GM21528 (cell line): ENCODE results near the gene CWC27.
"Not testable (repeated sequence)": the region's sequence is repeated elsewhere in the genome, so short reads cannot be mapped to it uniquely, and the experiment has no call there.

Experiments
- ATAC-seq: cut with Tn5 transposase; IDR thresholded peaks from one replicate; pipeline ENCODE4 v1.9.1; 2021; ENCODE audit warnings: mild to moderate bottlenecking, moderate library complexity; ENCODE audit not compliant: unreplicated experiment, low FRiP score

Gene CWC27

DNA sequence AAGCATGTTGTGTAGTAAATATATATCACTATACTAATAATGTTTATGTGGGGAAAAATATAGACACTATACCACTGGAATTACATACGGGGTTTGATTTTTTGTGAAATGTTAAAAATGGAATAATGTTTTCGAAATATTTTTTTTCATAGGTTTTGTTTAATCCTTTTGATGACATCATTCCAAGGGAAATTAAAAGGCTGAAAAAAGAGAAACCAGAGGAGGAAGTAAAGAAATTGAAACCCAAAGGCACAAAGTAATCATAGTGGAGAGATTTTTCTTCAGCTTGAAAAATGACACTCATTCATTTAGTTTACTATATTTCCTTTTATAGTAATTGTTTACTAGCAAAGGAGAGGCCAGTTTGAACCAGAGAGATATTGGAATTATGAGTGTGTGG lies 17.6 kb downstream of the CWC27 start:
- no peak for ATAC-seq

DNA sequence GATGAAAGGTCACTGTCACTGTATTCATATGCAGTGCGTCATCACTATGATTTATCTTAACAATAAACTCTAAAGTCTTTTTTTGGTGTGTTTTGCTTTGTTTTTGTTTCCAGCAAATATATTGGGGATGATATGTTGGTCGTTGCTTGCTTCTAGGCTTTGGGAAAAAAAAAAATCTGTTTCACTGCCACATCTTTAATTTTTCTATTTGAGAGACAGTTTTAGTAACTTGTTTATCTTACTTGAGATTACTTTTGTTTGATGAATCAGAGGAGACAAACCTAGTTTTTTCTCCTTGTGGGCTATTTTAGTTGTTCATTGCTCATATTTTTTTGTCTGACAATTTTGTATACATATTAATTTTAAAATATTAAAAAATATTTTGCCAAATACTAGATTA lies 19.4 kb downstream of the CWC27 start:
- no peak for ATAC-seq

DNA sequence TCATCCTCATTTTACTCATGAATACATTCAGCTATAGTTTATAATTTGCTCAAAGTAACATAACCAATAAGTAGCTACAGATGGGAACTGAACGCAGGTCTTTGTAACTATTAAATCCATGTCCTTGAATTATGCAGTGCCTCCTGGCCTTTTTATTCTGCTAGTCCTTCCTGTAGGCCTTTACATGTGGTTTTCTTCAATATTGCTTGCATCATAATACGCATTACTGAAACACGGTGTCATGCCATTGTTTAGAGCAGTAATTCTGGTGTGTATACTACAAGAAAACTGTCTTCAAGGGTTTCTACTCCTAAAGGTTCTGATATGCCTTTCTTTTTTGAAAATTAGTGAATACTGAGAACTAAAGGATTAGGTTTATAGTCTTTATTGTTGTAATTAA lies 20.7 kb downstream of the CWC27 start:
- no peak for ATAC-seq

DNA sequence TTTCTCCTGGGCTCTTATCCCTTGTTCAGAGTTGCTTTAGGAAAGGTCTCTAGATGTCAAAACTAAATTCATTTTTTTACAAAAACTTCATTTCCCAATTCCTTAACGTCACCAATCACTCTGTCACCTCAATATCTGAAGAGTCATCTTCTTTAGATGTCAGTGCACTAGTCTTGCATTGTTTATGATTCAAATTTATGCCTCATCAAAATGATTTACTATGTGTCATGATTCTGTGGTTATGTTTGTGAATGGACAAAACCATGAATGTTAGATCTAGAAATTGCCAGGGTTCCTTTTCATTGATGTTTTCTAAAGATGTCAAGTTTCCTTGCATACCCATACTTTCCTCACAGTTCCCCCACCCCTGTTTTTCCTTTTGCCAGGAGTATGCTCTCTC lies 21.5 kb downstream of the CWC27 start:
- ATAC-seq, result no peak

DNA sequence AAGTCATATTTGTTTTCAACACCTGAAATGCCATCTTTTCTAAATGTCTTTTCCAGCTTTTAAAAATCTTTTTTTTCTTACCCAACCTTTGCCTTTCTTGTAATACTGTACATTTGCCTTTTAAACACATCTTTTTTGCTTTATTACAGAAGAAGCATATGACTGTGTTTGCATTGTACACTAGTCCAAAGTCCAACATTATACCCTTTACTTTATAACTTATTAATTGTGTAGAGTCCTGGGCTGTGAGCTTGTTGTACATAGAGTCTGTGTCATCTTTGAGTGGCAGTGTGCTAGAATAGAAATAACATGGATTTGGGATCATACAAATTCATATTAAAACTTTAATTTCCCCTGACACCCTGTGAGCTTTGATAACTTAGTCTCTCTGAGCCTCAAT lies 23.7 kb downstream of the CWC27 start:
- ATAC-seq, result no peak

DNA sequence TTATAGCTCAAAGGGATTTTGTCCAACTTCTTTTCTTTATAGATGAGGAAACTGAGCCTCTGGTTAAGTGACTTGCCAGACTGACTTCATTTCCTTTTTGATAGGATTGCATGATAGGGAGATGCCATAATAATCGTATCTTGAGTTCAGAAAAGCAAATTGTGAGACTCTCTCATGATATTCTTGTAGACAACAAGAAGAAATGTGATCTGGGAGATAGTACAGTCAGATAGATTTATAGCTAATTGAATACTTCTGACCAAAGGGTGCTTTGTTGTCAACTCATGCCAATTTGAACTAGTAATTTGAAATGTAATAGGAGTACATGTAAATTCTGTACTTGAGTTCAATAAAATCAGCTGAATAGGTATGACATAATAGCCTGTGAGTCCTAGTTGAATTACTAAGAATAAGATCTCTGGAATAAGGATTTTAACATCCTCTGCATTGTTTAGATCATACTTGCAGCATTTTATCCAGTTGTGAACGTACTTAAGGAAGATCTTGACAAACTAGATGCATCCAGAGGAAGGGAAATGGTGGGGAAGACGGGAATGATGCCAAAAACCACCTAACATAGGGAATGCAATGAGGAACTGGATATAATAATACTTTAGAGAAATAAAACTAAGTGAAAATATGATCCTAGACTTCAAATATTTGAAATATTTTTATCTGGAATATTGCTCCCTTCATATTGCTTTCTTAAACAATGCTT lies 25.5 kb downstream of the CWC27 start:
- ATAC-seq, result no peak

DNA sequence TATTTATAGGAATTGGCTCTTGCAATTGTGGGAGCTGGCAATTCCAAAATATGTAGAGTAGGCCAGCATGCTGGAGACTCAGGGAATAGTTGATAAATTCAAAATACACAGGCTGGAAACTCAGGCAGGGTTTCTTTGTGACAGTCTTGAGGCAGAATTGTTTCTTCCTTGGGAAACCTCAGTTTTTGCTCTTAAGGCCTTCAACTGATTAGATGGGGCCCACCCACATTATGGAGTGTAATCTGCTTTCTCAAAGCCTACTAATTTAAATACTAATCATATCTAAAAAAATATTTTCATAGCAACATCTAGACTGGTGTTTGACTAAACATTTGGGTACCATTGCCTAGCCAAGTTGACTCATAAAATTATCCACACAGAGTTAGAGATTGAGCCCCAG lies 27.6 kb downstream of the CWC27 start:
- ATAC-seq, result no peak

DNA sequence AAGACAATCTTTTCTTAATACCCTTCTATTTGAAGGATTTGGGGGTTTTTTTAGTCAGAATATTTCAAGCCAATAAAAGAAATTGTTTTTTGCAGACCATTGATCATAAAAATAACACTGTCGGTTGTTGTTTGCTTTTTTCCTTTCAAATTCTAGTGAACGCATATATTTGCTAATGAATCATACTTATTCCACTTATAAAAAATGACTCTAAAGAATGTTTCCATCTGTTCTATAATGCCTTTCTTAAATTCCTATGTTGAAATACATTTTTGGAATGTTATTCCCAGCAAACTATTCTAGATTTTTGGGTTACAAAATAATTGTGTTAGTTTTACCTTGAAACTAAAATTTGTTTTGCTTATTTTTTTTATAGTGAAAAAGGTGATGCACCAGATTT lies 32.2 kb downstream of the CWC27 start:
- ATAC-seq, result no peak

DNA sequence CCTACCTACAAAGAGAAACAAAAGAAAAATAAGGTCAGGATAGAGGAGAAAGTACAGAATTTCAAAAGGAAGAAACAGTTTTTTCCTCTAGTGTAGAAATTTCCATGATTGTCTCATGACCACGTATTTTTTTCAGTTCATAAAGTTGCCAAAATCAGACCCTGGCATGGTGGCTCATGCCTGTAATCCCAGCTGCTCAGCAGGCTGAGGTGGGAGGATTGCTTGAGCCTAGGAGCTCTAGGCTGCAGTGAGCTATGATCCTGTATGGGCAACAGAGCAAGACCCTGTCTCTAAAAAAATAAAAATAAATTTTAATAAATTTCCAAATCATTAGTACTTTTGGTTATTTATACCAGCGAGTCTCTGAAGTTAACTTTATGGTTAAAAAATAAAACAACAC lies 37.8 kb downstream of the CWC27 start:
- ATAC-seq, result no peak

DNA sequence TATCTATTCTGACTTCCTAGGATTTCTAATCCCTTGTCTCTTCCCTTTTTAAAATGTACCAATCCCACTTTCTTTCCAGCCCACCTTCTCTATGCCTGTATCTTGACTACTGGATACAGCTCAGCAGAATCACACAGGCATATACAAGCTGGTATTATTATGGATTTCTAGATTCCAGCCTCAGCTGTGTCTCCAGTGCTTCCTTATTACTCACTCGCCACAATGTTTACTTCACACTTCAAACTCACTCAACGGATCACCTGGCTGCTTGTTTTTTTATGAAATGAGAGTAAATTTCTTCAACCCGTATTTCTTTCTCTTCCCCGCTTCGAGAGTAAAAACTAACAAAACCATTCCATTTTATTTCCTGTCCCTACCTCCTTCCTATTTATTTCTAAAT lies 38.8 kb downstream of the CWC27 start:
- ATAC-seq, result no peak

DNA sequence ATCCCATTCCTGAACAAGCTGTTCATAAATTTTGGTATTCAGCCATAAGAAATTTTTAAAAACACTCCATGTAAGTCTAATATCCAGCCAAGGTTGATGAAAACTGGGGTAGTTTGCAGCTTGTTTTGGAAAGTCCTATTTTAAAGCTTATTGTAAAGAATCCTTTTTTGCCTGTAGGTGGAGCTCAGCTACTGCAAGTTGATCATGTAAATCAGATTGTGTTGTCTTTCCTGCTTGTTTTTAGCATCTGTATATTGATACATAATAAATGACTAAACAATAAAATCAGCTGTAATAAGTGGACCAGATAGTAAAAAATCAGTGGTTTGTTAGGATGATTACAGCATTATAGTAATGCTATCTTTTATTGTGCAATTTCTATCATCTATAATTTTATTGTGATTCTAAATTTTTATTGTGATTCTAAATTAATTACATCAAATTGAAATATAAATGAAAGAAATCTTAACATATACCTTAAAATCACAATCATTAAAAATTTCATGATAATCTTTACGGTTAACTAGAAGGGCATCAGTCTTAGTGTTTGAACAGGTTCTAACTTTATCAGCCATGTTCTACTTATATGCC lies 42.4 kb downstream of the CWC27 start:
- ATAC-seq, result no peak

DNA sequence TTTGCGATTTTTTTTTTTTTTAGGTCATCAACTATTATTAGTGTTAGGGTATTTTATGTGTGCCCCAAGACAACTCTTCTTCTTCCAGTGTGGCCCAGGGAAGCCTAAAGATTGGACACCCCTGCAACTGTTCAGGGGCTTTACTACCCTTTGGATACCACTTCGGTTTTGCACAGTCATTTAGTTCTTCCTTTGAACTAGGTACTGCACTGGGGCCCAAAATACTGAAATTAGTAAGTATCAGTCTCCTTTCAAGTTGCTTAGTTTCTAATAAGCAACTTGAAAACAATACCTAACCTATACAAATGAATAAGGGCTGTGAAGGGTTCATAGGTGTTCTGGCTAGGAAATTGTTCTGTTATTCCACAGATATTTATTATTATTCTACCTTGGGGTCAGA lies 45.3 kb downstream of the CWC27 start:
- peak; percentile 88 for ATAC-seq

DNA sequence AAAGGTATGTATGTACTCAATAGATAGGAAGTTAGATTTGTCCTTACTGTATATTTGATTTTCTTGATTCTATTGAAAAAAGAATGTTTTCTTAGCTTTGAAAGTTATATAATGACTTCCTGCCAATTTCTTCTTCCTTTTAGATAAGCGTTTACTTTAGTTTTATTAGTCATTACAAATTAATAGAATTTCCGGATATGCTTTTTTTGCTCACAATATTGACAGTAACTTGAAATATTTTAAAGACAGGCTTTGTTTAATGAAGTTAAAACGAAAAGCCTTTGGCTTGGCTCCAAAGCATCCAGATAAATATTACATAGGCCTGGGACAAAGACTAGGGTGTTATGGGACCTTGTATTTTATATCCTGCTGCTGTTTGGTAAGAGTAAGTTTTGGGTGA lies 49.5 kb downstream of the CWC27 start:
- ATAC-seq, result no peak

DNA sequence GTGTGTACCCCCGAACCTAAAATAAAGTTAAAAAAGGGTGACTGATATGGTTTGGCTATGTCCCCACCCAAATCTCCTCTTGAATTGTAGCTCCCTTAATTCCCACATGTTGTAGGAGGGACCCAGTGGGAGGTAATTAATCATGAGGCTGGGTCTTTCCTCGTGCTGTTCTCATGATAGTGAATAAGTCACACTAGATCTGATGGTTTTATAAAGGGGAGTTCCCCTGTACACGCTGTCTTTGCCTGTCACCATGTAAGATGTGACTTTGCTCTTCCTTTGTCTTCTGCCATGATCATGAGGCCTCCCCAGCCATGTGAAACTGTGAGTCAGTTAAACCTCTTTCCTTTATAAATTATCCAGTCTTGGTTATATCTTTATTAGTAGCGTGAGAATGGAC lies 50.6 kb downstream of the CWC27 start:
- ATAC-seq, result not testable (repeated sequence)

DNA sequence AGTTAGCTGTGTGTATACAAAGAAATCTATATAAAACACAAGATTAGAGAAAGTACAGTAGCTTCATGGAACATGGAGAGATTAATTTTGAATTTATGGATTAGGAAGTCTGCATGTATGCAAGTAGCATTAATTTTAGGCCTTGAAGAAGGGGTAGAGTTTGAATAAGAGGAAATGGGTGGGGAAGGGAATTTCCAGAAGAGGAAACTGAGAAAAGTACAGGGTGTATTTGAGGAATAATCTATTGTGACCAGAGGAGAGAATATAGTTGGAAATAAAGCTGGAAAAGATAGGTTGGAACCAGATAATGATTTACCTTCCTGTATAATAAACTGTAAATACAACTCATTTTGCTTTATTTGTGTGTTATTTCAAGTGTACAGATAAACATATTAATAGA lies 53.6 kb downstream of the CWC27 start:
- no peak for ATAC-seq

DNA sequence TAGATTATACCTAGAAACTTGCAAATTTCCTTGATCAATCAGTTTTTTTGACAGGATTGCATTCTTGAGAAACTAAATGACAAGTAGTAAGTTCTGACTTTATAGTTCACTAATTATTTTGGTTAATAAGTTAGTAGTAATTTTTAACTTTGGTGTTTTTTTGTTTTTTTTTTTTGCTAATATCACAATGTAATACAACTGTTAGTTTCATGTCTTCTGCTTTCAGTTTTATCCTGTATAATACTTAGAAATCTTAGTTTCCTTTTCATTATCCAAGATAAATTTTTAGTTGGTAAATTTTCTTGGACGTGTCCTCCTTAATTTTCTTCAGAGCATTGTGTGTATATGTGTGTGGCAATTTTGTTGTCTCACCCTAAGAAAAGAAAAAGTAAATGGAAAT lies 57.8 kb downstream of the CWC27 start:
- no peak for ATAC-seq

DNA sequence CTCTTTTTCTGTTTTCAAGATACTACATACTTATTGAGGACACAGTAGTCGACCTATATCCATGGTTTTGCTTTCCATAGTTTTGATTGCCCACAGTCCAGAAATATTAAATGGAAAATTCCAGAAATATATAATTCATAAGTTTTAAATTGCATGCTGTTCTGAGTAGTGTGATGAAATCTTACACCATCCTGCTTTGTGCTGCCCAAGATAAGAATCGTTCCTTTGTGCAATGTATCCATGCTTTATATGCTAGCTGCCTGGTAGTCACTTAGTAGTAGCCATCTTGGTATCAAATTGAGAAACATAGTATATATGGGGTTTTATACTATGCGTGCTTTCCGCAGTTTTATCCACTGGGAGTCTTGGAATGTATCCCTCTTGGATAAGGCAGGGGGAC lies 59.0 kb downstream of the CWC27 start:
- ATAC-seq, result no peak

DNA sequence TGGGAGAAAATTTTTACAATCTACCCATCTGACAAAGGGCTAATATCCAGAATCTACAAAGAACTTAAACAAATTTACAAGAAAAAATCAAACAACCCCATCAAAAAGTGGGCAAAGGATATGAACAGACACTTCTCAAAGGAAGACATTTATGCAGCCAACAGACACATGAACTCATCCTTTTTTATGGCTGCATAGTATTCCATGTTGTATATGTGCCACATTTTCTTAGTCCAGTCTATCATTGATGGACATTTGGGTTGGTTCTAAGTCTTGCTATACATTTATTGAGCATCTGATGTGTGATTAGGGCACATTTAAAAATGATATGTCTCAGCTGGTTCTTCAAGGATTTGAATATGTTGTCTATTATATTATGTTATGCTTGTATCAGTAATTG lies 61.9 kb downstream of the CWC27 start:
- not testable (repeated sequence) for ATAC-seq

DNA sequence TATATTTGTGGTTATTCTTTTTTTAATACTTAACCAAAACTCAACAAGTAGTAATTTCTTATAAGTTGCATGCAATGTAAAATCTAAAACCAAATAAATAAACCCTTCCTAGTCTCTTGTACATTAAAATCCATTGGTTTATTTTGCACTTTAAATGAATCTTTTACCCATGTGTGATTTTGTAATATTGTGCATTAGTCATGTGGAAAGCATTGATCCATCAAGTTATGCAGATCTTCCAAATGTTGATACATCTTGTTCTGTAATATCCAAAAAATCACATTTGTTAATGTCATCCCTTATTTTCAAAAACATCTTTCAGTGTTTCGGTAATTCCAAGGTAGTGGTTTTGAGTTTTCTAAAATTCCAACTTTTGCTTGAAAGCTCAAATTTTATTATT lies 63.3 kb downstream of the CWC27 start:
- ATAC-seq, result no peak

DNA sequence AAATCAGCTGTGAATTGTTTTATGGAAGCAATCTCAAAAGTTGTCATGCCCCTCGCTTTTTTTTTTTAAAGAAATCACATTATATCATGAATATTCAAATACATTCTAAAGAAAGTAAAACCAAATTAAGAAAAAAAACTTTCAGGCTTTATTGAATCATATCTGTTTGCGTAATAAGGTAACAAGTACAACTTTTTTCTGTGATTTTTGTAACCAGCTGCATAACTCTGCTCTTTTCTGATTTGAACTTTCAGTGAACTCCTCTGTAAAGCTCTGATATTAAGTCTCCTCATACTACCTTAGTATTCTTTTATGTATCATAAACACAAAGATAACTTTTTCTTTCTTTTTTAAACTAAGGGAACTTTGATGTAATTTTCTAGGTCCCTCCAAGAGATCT lies 65.3 kb downstream of the CWC27 start:
- no peak for ATAC-seq

DNA sequence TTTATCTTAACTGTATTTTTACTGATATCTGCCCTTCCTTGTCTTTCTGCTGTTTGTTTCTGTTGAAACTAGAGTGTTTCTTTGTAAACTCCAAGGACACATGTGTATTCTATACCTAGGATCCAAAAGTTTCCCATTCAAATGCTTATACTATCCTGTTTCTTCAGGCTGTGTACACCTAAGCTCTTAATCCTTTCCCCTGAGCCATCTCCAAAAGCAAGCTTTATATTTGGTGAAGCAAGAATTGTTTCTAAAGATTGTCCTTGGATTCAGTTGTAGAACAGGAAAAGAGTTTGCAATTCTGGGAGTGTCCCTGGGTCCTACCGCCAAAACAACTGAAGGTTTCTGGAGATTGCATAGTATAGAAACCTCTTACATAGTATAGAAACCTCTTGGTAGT lies 65.9 kb downstream of the CWC27 start:
- ATAC-seq, result no peak

DNA sequence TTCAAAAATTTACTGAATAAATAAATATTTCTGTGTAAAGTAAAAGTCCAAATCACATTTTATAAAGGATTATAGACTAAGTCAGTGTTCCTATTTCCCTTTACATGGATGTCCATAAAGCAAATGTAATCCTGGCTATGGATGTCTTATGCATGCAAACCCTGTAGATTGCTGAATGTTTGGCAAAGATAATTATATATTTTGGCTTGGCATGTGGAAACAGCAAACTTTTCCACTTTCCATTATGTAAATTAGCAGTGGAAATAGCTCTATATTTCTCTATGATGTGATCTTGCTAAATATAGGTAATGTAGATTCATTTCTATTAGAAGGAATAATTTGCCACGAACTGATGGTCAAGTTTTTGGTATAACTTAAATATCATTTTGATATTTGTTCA lies 66.5 kb downstream of the CWC27 start:
- ATAC-seq, result no peak
